Activated T-helper 17 cell treated with anti-CD3 and anti-CD28 coated beads, Interleukin-2, amount 50 U/mL, for 72 hours (primary cell): ENCODE results near the gene TBC1D22B. TPM values are rescaled to one million over a fixed set of nuclear protein-coding genes. Genes with fewer than 3 reads are reported as not detected.
A peak's percentile ranks its signal among the peaks of the same experiment; 100 is the strongest.

Experiments used
- ATAC-seq: fragments of 150-1000 bp; cut with Tn5 transposase; replicated peaks from 2 replicates; pipeline ENCODE4 v1.10.0; 2021; ENCODE audit warnings: mild to moderate bottlenecking, moderate library complexity
- H3K27ac Mint-ChIP-seq: one replicate; pipeline ENCODE4 v1.8.0; 2022; ENCODE audit warnings: mixed read lengths
- H3K27me3 Mint-ChIP-seq: one replicate; pipeline ENCODE4 v1.8.0; 2022; ENCODE audit warnings: mixed read lengths
- H3K36me3 Mint-ChIP-seq: one replicate; pipeline ENCODE4 v1.8.0; 2022; ENCODE audit warnings: low read depth, mild to moderate bottlenecking, mixed read lengths
- H3K4me1 Mint-ChIP-seq: one replicate; pipeline ENCODE4 v1.8.0; 2022; ENCODE audit warnings: mixed read lengths
- H3K4me3 Mint-ChIP-seq: one replicate; pipeline ENCODE4 v1.8.0; 2022; ENCODE audit warnings: mild to moderate bottlenecking, mixed read lengths
- H3K9me3 Mint-ChIP-seq: one replicate; pipeline ENCODE4 v1.8.0; 2022; ENCODE audit warnings: mixed read lengths
- total RNA-seq, 2 donors: library from RNA; stranded (reverse); gene quantifications; one replicate each; pipeline ENCODE4 v1.2.3, GENCODE V29; 2022

TBC1D22B gene, protein sequence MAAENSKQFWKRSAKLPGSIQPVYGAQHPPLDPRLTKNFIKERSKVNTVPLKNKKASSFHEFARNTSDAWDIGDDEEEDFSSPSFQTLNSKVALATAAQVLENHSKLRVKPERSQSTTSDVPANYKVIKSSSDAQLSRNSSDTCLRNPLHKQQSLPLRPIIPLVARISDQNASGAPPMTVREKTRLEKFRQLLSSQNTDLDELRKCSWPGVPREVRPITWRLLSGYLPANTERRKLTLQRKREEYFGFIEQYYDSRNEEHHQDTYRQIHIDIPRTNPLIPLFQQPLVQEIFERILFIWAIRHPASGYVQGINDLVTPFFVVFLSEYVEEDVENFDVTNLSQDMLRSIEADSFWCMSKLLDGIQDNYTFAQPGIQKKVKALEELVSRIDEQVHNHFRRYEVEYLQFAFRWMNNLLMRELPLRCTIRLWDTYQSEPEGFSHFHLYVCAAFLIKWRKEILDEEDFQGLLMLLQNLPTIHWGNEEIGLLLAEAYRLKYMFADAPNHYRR
- total RNA-seq: 10 to 100 TPM; 11.4 to 12.2 TPM

DNA sequence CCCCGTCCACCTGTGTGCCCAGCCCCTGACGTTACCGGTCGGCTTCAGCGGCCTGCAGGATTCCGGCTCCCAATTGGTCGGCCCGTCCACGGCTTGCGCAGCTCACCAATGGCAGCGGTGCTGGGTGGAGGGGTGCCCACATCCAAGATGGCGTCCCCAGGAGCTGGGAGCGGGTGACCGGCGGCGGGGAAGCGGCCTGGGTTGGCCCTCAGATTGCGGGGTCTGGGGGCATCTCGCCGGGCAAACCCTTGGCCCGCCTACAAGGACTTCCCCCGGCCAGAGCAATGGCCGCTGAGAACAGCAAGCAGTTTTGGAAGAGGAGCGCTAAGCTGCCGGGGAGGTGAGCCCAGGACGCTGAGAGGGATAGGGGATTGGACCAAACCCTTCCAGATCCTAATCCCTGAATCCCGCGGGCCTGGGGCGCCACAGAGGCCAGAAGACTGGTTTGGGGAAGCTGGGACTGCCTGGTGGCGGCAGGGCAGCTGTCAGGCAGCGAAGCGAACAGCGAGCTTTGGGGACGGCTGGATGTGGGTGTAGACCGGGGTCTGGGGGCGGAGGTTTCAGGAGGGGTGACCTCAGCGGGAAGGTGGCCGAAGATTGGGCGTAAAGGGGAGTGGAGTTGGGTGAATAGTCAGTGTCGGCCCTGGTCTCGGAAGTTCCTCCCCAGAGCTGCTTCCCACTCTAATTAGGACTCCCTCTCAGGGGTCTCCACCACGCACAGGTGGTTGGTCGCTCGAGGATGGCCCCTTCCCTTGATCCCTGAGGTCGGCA is at the start of gene TBC1D22B, which contains the start of gene TMEM217:
Gene TBC1D22B (plus strand): TSS at position 139 of the 771 bp plus-strand sequence. CDS start 146 bp downstream, at position 285.
Gene TMEM217 (minus strand): TSS at position 511 of the 771 bp plus-strand sequence. CDS start 39,114 bp downstream, outside the sequence.
- H3K9me3 Mint-ChIP-seq: no peaks in the 10 kb centered on the region
- H3K4me3 Mint-ChIP-seq: peak within 1 kb of the TSS; percentile 86
- H3K27ac Mint-ChIP-seq: peak within 1 kb of the TSS; percentile 86
- H3K4me1 Mint-ChIP-seq: peaks cover 25% of the 10 kb centered on the region
- ATAC-seq: peak; percentile 98
- peaks cover 6% of the 10 kb centered on the region for H3K36me3 Mint-ChIP-seq
- H3K27me3 Mint-ChIP-seq: peaks cover 4% of the 10 kb centered on the region

DNA sequence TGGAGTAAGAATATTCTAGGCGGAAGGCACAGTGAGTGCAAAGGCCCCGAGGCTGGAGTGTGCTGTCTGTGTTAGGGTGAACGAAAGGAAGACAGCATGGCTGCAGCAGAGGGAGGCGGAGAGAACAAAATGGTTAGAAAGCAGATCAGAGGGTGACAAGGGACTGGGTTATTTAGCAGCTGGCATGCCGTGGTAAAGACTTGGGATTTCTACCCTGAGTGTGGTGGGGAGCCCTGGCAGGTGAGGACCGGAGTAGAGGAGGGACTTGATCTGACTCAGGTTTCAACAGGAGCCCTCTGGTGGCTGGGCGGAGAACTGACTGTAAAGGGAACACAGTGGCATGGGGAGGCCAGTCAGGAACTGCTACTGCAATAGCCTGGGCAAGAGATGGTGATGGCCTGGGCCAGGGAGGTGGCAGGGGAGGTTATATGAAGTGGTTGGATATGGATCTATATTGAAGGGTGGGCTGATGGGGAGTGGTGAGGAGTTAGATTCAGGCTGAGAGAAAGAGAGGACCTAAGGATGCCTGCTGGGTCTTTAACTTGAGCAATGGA is 49.6 kb upstream of the TBC1D22B start:
- Mint-ChIP-seq H3K9me3 (no peaks in the 10 kb centered on the region), H3K4me1 (peaks cover 42% of the 10 kb centered on the region), H3K27me3 (no peaks in the 10 kb centered on the region), H3K27ac (peak overlapping the region; percentile 54), H3K4me3 (peak overlapping the region; percentile 54), H3K36me3 (no peaks in the 10 kb centered on the region)
- ATAC-seq: peak; percentile 80

DNA sequence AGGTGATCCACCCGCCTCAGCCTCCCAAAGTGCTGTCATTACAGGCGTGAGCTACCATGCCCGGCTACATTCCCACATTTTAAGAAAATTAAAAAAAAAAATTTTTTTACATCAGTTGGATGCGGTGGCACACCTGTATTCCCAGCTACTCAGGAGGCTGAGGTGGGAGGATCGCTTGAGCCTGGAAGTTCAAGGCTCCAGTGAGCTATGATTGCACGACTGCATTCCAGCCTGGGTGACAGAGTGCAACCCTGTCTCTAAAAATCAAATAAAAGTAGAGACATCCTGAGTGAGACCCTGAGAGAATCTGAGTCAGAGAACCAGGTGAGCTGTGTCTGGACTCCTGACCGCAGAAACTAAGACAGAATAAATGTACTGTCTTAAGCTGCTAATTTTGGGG is 48.8 kb upstream of the TBC1D22B start:
- Mint-ChIP-seq H3K36me3 (no peaks in the 10 kb centered on the region), H3K4me3 (no peak overlapping the region), H3K4me1 (peaks cover 40% of the 10 kb centered on the region), H3K9me3 (no peaks in the 10 kb centered on the region), H3K27me3 (no peaks in the 10 kb centered on the region), H3K27ac (no peak overlapping the region)
- no peak for ATAC-seq

DNA sequence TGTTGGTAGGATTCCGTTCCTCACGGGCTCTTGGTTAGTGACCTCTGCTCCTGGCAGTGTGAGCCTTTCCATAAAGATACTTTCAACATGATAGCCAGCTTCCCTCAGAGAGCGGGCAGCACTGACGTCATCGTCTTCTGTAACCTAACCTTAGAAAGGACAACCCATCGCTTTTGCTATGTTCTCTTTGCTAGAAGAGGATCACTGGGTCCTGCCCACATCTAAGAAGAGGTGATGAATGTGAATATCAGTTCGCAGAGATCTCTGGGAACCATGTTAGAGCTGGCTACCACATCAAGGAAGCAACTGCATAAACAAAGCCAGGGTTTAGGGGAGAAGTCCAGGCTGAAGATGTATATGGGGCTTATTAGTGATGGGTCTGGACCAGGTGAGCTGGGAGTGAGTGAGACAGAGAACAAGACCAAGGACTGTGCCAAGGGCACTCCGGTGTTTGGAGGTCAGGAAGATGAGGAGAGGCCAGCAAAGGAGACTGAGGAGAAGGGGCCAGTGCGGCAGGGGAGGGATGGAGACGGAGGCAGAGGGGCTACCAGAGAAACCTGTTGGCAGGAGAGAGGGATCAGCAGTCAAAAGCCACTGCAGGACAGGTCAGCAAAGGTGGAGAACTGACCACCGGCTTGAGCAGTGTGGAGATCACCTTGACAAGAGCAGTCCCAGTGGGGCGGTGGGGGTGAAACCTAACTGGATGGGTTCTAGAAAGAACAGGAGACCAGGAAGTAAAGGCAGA is 47.9 kb upstream of the TBC1D22B start:
- H3K4me3 Mint-ChIP-seq: peak overlapping the region; percentile 69
- no peaks in the 10 kb centered on the region for H3K9me3 Mint-ChIP-seq
- ATAC-seq: peak; percentile 54
- peak overlapping the region; percentile 79 for H3K27ac Mint-ChIP-seq
- H3K4me1 Mint-ChIP-seq: peaks cover 34% of the 10 kb centered on the region
- H3K27me3 Mint-ChIP-seq: no peaks in the 10 kb centered on the region
- H3K36me3 Mint-ChIP-seq: no peaks in the 10 kb centered on the region

DNA sequence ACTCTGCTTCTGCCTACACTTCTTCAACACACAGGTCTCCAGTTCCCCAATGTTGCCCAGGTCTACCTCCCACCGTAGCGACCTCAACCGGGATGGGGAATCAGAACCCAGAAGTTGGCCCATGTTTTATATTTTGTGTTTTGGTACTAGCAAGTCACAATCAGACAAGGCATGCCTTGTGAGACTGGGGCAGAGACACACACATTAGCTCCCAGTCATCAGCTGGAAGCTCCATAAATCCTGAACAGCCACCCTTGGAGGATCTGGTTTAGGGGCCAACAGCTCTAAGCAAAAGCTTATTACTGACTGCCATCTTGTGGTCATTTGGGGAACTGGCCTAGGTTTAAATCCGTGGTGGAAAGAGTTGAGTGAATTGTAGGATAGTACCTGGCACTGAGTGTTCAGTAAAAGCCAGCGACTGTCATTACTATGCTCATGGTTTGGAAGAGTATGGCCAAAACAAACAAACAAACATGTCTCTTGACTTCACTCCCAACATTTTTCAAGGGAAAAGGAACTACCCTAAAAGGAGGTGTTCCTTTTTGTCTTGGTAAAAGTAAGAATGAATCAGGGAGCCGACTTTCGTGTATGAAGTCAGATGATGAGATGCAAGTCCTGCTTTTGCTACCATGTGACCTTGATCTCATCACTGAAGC is 47.1 kb upstream of the TBC1D22B start:
- H3K4me1 Mint-ChIP-seq: peaks cover 34% of the 10 kb centered on the region
- H3K4me3 Mint-ChIP-seq: peak overlapping the region; percentile 69
- ATAC-seq: peak; percentile 61
- no peaks in the 10 kb centered on the region for H3K27me3 Mint-ChIP-seq
- no peaks in the 10 kb centered on the region for H3K36me3 Mint-ChIP-seq
- no peaks in the 10 kb centered on the region for H3K9me3 Mint-ChIP-seq
- H3K27ac Mint-ChIP-seq: peak overlapping the region; percentile 51

DNA sequence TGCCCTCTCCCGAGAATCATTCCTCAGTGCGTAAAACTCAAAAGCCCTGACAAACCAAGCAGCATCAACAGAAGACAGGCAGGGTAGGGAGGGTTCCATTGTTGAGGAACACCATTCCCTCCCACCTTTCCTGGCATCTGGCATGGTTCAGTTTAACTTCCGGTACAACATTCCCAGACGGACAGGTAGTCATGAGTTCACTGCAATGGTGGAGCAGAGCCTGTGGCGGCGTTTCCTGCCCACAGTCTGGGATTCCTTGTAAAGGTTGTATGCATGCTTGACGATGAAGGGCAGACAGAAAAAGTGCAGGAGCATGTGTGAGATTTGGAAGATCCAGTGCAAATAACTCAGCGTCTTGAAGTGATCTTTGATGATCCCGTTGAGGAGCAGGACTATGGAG is 45.3 kb upstream of the TBC1D22B start:
- no peak for ATAC-seq
- Mint-ChIP-seq H3K4me3 (no peak overlapping the region), H3K27ac (no peak overlapping the region), H3K27me3 (no peaks in the 10 kb centered on the region), H3K9me3 (no peaks in the 10 kb centered on the region), H3K4me1 (peaks cover 25% of the 10 kb centered on the region), H3K36me3 (no peaks in the 10 kb centered on the region)

DNA sequence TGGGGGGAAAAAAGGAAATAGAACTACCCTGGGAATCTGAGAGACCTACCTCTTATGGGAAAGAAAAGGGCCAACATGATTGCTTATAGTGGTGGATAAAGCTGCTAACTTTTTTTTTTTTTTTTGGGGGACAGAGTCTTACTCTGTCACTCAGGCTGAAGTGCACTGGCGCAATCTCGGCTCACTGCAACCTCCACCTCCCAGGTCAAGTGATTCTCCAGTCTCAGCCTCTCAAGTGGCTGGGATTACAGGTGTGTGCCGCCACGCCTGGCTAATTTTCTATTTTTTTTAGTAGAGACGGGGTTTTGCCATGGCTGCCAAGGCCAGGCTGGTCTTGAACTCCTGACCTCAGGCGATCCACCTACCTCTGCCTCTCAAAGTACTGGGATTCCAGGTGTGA is 39.5 kb upstream of the TBC1D22B start:
- Mint-ChIP-seq H3K36me3 (no peaks in the 10 kb centered on the region), H3K27ac (no peak overlapping the region), H3K27me3 (no peaks in the 10 kb centered on the region), H3K4me1 (no peaks in the 10 kb centered on the region), H3K9me3 (no peaks in the 10 kb centered on the region), H3K4me3 (no peak overlapping the region)
- ATAC-seq: no peak

DNA sequence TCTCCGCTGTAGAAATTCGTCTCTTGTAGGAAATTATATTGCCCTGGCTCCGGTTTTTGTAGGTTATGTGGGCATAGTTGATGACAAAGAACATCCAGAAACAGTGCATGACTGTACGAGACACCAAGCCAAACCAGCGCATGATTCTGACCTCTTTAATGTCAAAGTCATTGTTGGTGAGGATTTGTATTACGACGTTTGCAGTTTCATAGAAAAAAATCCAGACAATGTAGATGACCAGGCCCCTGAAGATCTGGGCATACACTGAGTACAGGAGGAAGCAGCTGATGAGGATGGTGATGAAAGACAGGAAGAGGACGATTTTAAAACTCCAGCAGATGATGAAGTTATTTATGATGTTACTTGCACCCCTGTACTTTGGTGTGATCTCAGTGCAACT is 39.1 kb upstream of the TBC1D22B start:
- no peak overlapping the region for H3K4me3 Mint-ChIP-seq
- H3K27me3 Mint-ChIP-seq: no peaks in the 10 kb centered on the region
- H3K9me3 Mint-ChIP-seq: no peaks in the 10 kb centered on the region
- H3K27ac Mint-ChIP-seq: no peak overlapping the region
- H3K4me1 Mint-ChIP-seq: no peaks in the 10 kb centered on the region
- no peaks in the 10 kb centered on the region for H3K36me3 Mint-ChIP-seq
- ATAC-seq: no peak

DNA sequence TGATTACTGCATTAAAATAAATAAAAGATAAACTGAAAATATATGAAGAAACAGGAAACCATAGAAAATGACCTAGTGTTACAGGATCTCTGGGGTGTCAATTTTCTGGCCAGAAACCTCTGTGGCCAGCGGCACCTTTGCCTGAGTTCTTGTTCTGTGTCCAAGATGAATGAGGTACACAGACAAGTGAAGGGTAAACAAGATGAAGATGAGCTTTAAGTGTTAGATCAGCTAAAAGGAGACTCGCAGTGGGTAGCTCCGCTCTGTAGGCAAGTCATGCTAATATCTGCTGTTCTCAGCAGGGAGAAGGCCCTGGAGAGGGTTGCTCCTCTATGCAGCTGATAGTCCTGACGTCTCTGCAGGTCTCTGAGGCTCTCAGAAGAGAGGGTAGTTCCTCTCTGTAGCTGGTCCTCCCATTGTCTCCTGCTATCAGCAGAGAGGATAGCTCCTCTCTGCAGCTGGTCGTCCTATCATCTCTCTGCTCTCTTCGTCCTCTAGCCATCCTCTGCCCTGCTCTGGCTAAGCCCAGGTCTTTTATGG is 35.9 kb upstream of the TBC1D22B start:
- Mint-ChIP-seq H3K36me3 (no peaks in the 10 kb centered on the region), H3K4me3 (peak overlapping the region; percentile 70), H3K27me3 (no peaks in the 10 kb centered on the region), H3K27ac (no peak overlapping the region), H3K4me1 (no peaks in the 10 kb centered on the region), H3K9me3 (no peaks in the 10 kb centered on the region)
- no peak for ATAC-seq

DNA sequence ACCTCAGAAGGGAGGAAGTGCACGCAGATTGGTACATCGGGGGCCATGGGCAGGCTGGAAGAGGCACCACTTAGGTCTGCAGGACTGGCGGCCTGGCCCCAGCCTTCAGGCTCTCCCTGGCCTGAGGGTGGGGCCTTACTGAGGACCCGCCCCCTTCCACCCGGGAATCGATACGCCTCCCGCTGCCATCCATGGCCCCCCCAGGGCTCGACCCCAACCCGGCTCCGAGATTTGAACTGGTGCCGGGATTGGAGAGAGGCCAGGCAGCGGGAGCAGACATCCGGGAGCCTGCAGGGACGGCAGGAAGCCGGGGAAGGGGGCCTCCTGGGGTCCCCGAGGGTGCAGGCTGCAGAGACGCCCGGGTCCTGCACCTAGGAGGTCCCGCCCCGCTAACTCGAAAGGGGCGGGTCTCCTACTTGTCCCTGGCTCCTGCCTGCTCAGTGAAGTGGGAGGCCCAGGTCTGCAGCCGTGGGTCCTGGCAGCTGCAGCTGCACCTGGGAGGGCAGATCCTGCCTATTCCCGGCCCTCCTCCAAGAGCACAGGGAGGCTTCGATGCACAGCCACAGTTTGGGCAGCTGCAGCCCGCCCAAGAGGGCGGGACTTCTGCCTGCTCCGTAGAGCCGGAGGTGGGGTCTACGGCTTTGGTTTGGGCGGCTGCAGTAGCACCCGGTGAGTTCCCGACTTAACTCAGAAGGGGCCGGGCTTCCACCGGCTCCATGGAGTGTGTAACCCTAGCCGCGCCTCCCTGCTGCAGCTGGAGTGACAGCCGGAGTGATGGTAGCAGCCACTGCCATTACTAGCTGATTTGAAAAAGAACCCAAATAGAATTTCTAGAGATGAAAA is 35.2 kb upstream of the TBC1D22B start:
- Mint-ChIP-seq H3K27ac (no peak overlapping the region), H3K4me1 (no peaks in the 10 kb centered on the region), H3K36me3 (no peaks in the 10 kb centered on the region), H3K27me3 (no peaks in the 10 kb centered on the region), H3K4me3 (peak overlapping the region; percentile 70), H3K9me3 (no peaks in the 10 kb centered on the region)
- peak; percentile 98 for ATAC-seq

DNA sequence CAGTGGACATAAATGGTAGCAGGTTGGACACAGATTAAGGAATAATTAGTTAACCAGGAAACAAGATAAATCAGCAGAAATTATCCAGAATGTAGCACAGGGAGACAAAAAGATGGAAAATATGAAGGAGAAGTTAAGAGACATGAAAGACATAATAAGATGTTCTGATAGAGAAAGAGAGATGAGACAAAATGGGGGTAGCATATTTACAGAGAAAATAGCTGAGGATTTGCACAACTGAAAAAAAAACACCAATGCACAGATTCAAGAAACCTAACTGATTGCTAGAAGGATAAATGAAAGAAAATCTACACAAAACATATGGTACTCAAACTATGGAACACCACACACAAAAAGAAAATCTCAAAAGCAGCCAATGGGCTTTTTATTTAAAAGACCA is 34.6 kb upstream of the TBC1D22B start:
- Mint-ChIP-seq H3K9me3 (no peaks in the 10 kb centered on the region), H3K4me3 (peak overlapping the region; percentile 70), H3K4me1 (no peaks in the 10 kb centered on the region), H3K27me3 (no peaks in the 10 kb centered on the region), H3K27ac (no peak overlapping the region), H3K36me3 (no peaks in the 10 kb centered on the region)
- no peak for ATAC-seq

DNA sequence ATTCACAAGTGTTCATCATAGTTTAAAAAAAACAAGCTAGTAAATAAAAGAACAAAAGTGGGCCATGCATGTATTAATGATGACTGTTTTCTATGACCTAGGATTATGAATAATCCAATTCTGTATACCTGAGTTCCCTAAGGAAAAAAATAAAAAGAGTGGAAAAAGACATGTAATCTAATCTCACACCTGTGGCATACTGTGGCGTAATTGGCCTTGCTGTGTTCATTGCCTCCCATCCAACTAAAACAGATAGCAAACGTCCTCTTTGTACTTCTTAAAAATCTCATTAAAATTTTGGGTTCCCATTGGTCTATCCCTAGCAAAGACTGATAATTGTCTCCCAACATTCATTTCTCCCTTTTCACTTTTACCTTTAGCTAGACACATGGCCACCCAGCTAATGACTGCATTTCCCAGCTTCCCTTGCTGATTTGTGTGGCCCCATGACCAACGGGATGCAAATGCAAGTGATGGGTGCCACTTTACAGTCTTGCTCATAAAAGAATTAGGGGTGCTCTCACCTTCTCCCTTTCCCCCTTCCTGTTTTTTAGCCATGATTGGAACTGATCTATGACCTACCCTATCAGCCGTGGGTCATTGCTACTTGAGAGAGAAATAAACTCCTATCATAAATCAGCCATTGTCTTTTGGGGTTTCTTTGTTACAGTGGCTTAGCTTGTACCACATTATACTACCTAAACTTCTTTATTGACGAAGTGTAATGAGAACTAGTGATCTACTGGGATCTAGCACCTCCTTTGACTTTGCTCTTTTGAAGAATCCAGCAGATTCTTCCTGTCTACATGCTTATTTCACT is 32.0 kb upstream of the TBC1D22B start:
- Mint-ChIP-seq H3K27ac (no peak overlapping the region), H3K9me3 (no peaks in the 10 kb centered on the region), H3K27me3 (no peaks in the 10 kb centered on the region), H3K4me1 (no peaks in the 10 kb centered on the region), H3K36me3 (no peaks in the 10 kb centered on the region), H3K4me3 (no peak overlapping the region)
- no peak for ATAC-seq
